ENCODE data around the gene TMF1. TPM values are rescaled to one million over a fixed set of nuclear protein-coding genes. Genes with fewer than 3 reads are reported as not detected.

The TMF1 gene, protein sequence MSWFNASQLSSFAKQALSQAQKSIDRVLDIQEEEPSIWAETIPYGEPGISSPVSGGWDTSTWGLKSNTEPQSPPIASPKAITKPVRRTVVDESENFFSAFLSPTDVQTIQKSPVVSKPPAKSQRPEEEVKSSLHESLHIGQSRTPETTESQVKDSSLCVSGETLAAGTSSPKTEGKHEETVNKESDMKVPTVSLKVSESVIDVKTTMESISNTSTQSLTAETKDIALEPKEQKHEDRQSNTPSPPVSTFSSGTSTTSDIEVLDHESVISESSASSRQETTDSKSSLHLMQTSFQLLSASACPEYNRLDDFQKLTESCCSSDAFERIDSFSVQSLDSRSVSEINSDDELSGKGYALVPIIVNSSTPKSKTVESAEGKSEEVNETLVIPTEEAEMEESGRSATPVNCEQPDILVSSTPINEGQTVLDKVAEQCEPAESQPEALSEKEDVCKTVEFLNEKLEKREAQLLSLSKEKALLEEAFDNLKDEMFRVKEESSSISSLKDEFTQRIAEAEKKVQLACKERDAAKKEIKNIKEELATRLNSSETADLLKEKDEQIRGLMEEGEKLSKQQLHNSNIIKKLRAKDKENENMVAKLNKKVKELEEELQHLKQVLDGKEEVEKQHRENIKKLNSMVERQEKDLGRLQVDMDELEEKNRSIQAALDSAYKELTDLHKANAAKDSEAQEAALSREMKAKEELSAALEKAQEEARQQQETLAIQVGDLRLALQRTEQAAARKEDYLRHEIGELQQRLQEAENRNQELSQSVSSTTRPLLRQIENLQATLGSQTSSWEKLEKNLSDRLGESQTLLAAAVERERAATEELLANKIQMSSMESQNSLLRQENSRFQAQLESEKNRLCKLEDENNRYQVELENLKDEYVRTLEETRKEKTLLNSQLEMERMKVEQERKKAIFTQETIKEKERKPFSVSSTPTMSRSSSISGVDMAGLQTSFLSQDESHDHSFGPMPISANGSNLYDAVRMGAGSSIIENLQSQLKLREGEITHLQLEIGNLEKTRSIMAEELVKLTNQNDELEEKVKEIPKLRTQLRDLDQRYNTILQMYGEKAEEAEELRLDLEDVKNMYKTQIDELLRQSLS
- polyA plus RNA-seq (2013, experiment 1 of 2; ENCODE audit: insufficient read length), result 26.5 TPM
- 33.0 TPM for polyA plus RNA-seq (2013, experiment 2 of 2; ENCODE audit: insufficient read length)

DNA sequence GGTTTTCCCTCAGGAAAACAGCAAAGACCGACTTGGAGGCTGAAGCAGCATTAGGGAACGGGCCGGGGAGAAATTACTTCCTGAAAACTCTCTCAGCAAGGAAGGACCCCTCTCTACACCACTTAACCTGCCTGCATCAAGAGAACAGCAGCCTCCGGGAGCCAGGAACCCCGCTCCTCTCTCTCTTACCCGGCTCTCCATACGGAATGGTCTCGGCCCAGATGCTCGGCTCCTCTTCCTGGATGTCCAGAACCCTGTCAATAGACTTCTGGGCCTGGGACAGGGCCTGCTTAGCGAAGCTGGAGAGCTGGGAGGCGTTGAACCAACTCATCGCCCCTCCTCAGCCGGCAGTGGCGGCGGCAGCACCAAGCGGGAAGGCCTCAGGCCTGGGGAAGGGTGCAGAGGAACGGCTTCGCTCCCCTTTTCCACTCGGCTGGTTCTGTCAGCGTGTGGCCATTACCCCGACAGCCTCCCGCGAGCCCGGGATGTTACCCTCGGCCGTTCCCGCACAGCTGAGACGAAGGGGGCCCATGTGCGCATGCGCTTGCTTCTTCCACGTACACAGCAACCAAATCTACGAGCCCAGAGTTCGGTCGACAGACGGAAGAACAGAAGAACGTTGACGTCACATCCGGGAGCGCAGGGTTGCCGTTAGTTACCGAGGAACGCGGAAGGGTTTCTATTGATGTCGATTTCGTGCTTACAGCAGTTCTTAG, at the start of gene TMF1:
TMF1 (minus strand) TSS at position 578 of the 716 bp plus-strand sequence; CDS start at position 331, 247 bp downstream.
- peak; percentile 99 for DNase-seq

DNA sequence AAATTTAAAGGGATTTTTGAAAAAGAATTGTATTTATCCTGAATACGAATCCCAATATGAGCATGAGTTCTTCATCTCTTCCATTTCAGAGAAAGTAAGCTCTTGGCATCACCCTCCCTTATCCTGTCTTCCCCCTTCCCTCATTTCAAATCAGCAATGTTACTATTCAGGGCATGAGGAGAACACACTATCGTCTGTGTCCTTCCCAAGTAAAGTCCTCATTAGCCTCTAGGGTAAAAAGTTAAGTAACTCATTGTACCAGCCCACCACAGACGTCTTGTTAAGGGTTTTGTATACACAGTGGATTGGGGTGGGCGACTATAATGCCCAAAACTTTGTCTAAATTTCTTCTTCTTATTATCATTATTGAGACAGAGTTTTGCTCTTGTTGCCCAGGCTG, 47.4 kb upstream of the TMF1 start:
- no peak for DNase-seq

DNA sequence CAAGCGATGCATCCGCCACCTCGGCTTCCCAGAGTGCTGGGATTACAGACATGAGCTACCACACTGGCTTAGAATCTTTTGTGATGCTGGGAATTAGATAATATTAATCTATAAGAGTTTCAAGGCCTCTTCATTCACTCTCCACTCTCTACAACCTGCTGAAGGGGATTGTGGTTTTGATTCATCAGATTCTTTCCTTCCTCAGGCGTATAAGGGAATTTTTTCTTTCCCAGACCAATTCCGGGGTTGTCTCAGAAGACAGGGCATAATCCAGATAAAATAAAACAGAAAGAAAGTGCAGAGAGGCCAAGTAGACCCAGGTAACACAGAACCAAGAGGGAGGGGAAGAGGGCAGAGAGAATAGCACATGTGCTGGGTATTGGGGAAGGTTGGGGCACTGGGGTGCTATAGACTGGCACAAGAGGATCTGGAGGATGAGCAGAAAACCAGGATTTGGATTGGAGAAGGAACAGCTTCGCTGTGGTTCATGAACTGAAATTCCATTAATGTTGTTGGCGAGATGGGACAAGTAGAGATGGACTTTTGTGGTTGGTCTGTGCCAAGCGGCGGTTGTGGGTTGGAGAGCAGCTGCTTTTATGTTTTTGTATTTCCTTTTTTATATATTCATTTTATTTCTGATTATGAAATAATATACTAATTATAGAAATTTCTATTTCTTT, 45.4 kb upstream of the TMF1 start:
- DNase-seq, result no peak

DNA sequence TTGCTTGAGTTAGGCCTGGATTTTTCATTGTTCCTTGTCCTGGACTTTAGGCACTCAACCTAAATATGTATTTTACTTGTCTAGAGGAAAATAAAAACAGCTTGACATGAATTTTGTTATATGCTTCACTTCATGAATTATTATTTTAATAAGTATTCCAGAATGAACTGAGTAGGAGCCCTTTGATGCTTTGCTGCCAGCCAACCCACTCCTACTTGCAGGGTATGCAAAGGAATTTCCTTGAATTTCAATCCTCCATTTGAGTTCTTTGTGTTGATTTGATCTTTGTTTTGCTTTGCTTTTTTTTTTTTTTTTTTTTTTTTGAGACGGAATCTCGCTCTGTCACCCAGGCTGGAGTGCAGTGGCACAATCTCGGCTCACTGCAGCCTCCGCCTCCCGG, 44.2 kb upstream of the TMF1 start:
- DNase-seq, result no peak

DNA sequence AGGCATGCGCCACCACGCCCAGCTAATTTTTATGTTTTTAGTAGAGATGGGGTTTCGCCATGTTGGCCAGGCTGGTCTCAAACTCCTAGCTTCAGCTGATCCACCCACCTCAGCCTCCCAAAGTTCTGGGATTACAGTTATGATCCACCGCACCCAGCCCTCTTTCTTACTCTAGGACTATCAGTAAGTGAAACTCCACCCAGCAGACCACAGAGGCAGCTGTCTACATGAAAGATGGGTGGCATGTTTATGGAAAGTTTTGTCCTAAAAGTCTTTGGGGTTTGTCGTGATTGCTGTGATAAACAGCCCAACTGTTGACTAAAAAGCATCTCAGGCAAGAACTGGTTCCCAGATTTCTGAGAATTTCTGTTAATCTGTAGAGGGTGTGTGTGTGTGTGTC, 43.5 kb upstream of the TMF1 start:
- DNase-seq, result no peak

DNA sequence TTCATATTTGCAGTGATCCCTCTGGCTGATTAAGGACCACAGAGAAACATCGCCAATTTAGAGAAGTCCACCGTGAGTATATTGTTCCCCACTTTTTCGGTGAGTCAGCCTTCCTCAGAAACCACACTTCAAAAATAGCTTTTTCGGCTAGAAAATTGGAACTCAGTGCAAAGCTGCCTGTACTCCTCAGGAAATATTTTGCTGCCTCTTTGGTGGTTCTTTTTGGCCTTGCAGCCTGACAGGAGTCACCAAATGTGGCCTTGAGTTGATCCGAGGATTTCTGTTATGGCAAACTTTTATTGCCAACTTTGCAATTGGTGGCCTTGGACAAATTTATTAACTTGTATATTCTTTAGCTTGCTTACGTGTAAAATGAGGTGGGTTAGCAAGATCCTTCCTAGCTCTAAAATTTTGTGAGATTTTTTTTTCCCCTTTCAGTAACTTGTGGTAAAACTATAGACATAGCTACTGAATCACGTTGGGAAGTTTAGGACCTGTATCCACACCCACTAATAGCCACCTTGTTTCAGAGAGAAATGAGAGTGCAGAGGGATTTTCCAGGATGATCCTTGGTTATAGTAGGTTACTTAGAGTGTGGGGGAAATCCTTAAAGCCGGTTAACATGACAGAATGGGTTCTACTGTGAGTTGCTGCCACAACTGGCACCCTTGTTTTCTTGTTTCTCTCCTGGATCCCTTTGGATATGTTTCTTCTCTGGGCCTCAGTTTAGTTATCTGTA, 42.5 kb upstream of the TMF1 start:
- peak; percentile 48 for DNase-seq

DNA sequence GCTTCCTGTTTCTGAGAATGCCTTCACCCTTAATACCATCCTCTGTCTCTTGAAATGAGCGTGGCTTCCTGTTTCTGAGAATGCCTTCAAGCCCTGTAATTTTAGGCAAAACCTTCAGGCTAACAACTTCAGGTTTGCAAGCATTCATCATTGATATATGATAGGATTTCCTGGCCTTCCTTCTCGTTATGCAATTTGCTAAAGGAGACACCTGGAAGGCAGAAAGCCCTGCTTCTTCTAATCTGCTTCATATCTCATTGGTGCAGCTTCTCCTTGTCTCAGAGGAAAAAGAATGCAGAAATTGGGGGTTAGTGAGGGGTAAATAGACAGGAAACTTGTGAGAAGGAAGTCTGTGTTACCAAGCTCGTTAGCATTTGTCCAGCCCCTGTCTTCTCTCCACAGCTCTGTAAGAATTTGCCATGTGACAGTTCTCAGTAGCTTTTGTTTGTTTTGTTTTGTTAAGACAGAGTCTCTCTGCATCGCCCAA, 39.9 kb upstream of the TMF1 start:
- no peak for DNase-seq

DNA sequence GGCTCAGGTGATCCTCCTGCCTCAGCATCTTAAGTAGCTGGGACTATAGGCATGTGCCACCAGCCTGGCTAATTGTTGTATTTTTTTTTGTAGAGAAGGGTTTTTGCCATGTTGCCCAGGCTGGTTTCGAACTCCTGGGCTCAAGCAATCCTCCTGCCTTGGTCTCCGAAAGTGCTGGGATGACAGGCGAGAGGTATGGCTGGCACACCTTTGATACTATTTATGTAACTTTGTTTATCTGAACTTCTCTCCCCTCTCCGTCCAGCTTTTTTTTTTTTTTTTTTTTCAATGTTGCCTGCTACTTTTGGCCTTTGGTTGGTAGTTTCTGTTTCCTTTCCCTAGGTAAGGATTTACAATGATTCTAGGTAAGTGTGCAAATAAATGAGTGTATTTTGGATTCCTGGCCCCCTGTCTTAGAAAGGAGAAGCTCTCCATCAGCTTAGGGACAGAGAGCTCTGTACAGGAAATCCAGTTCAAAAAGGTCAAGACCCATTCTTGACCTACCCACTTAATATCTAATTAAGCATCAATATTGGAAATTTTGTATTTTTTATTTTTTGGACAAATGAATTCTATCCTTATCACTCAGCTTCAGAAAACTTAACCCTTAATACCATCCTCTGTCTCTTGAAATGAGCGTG, 39.4 kb upstream of the TMF1 start:
- no peak for DNase-seq

DNA sequence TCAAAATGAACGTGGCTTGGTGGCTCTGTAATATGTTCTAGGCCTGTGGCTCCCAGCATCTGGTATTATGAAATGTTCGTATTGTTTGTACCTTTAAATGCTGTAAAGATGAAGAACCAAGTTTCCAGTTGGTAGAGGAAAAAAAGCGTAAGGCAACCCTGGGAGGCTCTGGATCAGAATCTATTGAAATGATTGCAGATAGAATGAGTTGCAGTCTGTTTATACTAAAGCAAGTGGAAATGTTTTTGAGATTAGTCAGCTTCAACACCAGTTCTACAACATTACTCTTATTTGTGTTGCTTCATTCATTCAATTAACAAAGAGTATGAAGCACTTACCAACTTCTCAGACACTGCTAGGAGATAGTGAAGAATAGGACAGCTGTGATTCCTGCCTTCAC, 37.9 kb upstream of the TMF1 start:
- DNase-seq, result peak; percentile 61

DNA sequence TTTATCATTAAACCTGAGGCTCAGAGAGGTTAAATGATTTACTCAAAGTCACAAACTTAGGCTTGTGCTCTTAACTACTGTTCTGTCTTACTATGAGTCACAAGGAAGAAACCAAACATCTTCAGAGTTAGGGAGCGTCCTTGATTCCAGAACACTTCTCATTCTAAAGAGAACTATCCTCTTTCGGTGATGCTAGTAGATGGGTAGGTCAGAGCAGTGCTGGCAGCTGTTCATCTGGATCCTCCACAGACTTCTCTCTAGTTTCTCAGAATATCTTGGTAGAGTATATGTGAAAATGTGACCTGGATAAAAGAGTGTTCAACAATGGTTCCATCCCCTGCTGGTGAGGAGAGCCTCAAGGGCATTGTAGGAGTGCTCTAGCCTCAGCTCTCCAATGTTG, 35.9 kb upstream of the TMF1 start:
- no peak for DNase-seq

DNA sequence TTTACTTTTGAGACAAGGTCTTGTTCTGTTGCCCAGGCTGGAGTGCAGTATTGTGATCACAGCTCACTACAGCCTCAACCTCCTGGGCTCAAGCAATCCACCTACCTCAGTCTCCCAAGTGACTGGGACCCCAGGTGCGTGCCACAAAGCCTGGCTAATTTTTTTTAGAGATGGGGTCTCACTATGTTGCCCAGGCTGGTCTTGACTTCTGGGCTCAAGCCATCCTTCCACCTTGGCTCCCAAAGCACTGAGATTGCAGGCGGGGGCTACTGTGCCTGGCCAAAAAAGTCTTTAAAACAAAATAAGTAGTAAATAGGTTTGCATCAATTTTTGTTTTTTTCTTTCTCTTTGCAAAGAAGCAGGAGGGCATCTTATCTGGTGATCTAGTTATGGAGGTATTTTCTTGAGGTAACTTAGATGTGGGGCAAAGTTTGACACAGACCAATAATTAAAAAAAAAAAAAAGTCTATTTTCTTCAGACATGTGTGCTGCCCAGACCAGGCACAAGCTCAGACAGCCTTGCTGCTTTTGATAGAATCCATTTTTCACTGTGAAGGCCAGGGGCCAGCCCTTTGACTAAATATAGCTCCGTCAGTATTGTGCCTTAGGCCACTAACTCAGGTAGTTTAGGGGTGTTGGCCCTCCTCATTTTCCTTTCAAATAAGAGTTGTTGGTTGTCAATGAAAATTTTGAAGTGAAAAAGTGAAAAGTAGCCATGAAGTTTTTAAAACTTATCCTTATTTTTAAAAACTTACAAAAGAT, 35.1 kb upstream of the TMF1 start:
- DNase-seq, result no peak

DNA sequence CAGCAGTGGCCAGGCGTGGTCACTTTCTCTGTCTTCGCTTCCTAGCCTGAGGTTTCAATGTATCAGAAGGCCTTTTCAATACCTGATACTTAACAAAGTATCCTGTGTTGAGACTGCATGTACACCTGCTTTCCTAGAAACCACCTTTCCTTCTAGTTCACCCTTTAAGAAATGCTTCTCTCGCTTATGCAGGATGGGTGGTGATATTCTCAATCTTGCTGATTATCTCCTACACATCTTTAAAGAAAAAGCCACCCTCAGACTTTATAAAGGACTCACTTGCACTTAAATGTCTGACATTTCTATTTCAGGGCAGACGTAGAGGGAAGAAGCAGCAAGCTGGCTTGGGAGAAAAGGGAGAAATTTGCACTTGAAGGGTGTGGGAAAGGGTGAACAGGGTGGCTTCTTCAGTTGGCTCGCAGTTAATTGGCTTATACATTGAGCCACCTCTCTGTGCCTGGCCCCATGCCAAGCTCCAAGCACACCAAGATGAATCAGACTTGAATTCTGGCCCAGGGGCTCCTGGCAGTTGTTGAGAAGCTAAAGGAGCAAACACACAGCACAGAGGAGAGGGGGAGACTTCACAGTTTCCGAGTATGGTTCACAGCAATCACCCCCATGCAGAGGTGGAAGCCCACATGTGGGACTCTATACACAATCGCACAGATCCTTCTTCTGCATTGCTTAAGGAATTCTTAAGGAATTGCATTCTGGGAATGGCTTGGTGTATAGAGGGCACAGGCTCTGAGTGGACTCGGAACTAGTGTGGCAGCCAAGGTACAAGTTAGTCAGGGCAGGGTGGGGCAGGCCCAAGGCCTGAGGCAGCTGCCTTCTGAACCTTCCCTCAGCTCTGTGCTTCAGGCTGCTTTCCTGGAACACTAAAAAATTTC, 33.9 kb upstream of the TMF1 start:
- DNase-seq, result peak; percentile 90

DNA sequence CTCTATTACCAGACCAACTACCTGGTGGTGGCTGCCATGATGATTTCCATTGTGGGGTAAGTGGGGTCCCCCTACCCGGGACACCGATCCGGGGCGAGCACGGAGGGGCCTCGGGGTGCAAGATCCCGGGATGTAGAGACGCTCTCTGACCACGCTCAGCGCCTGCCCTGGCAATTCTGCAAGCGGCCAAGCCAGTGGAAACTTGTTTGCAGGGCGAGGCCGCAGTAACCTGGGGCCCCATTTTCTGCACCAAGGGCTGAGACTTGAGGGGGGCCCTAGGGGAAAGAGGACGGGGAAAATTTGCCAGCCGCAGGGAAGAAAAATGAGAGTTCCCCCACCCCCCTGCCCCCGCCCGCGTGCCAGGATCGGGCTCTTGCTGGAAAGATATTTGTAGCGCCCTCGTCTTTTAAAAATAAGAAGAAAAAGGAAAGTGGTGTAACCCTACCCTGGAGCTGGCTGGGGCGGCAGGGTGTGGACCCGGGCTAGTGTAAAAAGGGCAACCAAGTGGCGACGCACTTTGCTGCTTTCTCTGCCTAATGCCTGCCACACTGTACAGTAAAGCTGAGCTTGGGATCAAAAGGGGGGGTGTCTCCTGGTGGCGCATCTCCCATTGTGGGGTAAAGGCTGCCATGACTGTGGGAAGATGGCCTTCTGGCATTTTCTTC, 33.2 kb upstream of the TMF1 start:
- peak; percentile 36 for DNase-seq

DNA sequence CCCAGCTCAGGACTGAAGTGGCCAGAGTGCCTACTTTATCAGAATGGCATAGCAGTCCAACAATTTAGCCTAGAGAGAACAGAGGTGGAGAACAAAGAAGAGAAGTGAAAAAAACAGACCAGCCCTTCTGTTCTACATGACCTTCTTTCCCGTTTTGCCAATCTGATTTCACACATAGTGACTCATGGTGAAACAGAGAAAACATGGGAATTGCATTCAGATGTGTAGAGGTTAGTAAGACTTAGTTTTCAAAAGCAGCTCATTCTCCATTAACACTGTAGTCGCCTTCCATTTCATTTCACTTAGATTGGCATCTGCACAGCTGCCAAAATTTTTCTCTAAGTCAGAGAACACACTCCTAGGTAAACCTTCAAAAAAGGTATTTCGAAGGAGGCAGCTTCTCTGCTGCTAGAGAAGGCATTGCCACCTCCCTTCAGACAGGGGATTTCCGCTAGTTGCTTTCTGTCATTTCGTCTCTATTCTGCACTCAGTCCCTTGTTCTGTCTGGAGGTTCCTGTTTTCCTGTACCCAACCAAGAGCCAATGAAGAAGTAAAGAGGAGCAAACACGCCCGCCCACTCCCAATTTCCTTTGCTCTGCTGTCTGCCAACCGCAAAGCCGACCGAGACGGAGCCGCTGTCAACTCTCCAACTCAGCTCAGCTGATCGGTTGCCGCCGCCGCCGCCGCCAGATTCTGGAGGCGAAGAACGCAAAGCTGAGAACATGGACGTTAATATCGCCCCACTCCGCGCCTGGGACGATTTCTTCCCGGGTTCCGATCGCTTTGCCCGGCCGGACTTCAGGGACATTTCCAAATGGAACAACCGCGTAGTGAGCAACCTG, 32.4 kb upstream of the TMF1 start, which contains the start of gene ARL6IP5:
ARL6IP5 (plus strand) TSS at position 612 of the 842 bp plus-strand sequence; CDS start at position 723, 111 bp downstream.
- peak; percentile 94 for DNase-seq

DNA sequence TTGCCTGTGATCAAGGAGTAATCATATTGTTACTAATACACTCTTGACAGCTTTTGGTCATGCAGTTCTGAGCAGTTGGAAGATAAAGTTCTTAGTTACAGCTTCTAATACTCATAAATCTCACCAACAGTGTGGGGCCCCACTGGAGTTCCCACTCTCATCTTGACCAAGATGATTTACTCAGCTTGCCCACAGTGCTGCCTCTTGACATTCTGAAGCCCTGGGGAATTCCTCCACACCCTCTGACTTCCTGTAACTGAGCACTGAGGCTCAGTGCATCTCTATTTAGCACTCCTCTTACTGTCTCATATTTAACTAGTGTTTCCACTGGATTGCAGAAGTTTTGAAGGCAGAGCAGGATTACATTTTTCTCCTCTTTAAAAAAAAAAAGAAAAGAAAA, 30.7 kb upstream of the TMF1 start:
- DNase-seq, result peak; percentile 86

DNA sequence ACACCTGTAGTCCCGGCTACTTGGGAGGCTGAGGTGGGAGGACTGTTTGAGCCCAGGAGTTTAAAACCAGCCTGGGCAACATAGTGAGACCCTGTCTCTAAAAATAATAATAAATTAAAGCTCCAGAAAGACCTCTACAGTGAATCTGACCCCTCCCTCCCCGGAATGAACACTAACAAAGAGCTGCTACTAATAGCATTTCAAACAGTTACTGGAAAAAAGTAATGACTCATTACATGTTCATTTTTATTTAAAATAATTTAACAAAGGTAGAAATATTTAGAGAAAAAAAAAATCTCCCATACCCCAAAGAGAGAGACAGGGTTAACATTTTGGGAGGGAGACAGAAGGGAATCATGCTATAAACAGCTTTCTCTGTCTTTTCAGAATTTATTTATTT, 30.2 kb upstream of the TMF1 start:
- DNase-seq, result no peak

Measured in fibroblast of skin of scalp (primary cell).